IPS-18c (cell line): Measurements from ENCODE around the gene ARHGEF26.

Source experiments
- H3K4me3 ChIP-seq: 2 replicates; pipeline ENCODE4 v1.7.0; 2013; ENCODE audit warnings: low read depth, mild to moderate bottlenecking, low read length, moderate library complexity; ENCODE audit not compliant: insufficient read depth
- H3K9me3 ChIP-seq: one replicate; pipeline ENCODE4 v1.6.1; 2013; ENCODE audit warnings: mild to moderate bottlenecking, low read length, moderate library complexity; ENCODE audit not compliant: control insufficient read depth, insufficient read depth

Gene ARHGEF26

DNA sequence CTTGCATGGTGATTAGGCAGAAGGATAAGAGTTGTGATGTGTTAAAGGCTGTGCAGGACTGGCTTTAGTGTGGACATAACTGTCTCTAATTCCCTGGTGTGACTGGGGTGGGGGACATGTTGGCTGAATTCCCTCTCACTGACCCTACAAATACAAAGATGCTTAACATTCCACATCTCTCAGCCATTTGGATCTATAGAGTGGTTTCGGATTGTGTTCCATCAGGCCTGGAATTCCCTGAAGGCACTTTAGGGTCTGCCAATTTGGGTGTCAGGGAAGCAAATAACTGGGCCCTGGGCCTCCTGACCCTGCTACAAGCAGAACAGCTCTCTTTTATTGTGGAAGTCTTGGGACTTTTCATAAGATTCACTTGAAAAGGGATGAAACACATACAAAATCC lies 56.2 kb downstream of the ARHGEF26 start:
- no peaks in the 10 kb centered on the region for H3K9me3 ChIP-seq
- no peak overlapping the region for H3K4me3 ChIP-seq

DNA sequence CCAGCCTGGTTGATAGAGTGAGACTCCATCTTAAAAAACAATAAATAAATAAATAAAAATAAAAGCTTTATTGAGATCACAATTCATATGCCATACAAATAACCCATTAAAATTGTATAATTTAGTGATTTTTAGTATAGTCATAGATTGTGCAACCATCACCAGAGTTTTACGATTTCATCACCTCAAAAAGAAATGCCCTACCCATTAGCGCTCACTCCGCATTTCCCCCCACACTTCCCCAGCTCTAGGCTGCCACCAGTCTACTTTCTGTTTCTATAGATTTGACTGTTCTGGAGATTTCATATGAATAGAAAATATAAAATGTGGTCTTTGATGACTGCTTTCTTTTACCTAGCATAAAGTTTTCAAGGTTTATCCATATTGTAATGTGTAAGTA lies 57.0 kb downstream of the ARHGEF26 start:
- Histone ChIP-seq H3K9me3 (no peaks in the 10 kb centered on the region), H3K4me3 (no peak overlapping the region)

DNA sequence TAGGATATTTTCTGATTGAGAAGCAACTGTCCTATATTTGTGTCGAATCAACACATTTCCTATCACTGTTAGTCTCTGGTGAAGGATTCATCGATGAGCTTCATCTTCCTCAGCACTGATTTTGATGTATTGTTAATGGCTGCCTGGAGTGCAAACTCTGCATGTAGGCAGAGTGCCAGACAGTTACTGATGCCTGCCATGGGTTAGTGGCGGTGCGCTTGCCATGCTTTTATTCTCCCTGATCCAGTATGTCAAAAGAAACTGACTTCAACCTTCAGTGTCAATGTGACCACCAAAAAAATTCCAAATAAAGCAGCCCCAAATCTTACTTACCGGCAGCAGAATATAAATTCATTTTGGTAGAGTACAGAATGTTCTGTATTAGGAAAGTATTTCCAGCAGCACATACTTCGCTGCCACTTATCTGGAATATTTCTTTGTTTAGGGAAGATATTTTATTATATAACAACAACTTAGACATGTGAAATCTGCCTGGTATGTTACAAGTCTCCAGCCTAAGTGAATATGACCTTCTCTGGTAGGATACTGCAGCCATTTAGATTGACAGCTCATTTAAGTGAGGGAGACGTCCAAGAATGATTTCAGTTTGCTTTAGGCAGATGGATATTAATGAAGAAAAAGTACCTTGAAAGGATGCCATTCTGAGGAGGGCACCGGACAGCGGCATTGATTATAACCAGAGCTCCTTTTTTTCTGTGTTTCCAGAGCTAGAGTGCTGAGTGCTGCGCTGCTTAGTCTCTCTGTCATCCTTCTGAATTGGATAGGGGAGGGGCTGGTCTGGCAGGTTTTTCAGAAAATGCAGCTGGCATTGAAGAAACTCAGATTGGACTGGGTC lies 59.9 kb downstream of the ARHGEF26 start:
- Histone ChIP-seq H3K9me3 (no peaks in the 10 kb centered on the region), H3K4me3 (no peak overlapping the region)

DNA sequence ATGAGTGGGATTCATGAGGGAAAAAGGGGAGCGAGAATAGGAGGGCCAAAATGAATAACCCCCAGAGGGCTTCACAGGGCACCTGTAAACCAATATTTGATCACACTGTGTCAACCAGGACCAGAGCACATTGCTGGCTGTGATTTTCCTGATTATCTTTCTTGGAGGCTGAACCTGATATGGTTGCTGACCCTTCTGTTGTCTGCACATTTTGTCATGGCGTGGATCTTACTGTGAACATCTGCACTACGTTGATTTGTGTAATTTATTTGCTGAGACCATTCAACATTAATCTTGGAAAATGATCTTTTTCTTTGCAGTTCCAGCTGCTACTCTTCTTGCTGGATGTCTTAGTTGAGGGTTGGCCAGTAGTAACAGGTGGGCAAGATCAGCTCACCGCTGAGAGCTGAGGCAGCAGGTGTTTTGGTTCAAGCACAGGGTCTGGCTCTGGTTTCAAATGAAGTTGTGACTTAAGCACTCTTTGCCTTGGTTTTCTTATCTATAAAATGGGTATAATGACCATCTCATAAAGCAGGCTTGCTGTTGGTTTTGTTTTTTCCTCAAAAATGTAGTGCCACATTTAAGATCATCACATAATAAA lies 61.2 kb downstream of the ARHGEF26 start:
- H3K9me3 ChIP-seq, result no peaks in the 10 kb centered on the region
- H3K4me3 ChIP-seq, result no peak overlapping the region

DNA sequence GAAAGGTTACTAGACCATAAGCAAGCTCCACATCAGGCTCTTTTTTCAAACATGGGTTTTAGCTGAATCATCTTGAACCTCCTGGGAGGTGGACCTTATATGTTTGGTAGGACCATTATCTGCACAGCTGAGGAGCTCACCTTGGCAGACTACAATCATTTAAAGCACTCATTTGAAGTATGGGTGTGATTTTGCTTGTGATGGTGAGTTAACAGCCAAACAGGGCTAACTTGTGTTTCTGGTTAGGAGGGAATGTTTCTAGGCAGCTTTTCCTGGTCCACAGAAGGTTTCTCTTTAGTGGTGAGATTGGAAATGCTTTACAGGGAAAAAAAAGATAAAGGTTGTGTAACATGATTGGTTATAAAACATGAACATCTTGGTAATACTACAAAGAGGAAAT lies 61.8 kb downstream of the ARHGEF26 start:
- Histone ChIP-seq H3K4me3 (no peak overlapping the region), H3K9me3 (no peaks in the 10 kb centered on the region)

DNA sequence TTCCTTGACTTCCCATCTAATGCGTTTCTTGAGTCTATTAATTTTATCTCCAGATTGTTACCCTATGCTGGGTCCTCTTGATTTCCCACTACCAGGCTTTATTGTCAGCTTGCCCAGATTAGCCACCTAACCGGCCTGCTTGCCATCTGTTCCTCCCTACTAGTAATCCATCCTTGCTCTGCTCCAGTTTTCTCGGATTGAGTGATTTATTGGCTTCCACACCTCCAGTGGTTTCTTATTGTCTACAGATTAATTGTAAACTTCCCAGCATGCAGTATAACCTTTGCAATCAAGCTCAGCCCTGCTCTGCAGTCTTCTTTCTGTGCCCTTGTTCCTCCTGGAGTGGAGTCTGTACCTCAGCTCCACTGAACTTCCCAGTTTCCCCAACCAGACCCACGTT lies 63.4 kb downstream of the ARHGEF26 start:
- no peak overlapping the region for H3K4me3 ChIP-seq
- H3K9me3 ChIP-seq, result peaks cover 3% of the 10 kb centered on the region

DNA sequence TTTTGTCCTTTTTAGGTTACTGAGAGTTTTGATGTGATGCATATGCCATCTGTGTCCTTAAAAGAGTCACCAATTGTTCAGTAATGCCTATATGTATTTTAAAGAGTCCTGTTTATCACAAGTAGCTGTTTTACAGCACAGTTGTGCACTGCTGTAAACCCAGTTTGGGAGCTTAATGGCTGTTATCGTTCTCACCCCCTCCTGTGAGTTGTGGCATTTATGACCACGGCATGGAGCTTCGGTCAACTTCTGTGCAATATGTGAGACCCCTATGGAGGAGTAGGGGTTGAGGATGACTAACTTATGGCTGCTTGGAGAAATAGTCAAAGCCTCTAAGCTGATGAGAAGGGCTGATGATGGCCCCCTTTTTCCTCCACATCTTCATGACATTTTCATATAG lies 67.2 kb downstream of the ARHGEF26 start:
- Histone ChIP-seq H3K9me3 (peaks cover 3% of the 10 kb centered on the region), H3K4me3 (no peak overlapping the region)

DNA sequence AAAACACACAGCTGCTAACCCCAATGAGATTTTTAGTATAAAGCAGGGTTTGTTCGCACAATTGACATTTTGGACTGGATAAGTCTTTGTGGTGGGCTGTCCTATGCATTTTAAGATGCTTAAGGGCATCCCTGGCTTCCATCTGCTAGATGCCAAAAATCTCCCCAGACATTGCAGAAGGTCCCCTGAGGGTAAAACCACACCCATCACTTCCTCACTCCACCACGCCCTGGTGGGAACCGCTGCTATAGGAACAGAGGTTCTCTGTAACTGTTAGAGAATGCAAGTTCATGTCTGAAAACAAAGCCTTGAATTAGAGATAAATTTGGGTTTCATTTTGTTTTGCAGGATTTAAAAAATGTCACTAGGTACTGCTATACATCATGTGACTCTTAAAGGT lies 67.7 kb downstream of the ARHGEF26 start:
- H3K9me3 ChIP-seq, result peaks cover 3% of the 10 kb centered on the region
- no peak overlapping the region for H3K4me3 ChIP-seq

DNA sequence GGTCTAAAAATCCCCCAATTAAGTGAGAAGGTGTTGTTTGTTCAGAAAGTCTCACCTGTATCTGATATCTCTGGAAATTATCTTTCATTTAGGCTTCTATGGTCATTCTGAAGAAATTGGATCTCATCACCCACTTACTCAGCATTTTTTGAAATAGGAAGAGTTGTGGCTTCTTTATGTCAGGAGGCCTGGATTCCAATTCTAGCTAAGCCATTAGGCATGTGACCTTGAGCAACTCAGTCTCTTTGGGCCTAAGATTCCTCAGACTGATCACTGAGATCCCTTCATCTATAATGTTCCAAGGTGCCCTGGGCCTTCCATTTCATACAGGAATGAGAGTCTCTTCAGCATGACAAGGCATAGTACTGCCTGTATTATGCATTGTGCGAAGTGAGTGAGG lies 70.3 kb downstream of the ARHGEF26 start:
- no peak overlapping the region for H3K4me3 ChIP-seq

DNA sequence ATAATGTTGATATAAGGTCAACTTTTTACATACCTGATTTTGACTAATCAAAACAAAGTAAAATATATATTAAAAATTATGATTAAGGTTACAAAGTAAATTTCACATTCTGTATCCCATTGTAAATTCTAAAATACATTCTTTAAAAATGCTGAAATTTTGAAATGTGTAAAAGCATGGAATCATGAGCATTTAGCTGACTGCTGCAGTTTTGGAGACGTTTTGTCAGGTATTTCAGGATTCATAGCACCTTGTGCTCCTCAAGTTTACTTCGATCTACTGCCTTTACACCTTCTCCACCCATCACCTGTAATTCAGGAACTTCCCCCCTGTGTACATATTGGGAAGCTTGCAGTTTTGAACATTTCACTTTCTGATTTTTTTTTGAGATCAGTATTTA lies 71.0 kb downstream of the ARHGEF26 start:
- peaks cover 3% of the 10 kb centered on the region for H3K9me3 ChIP-seq
- H3K4me3 ChIP-seq, result no peak overlapping the region

More for the DNA sequence above, 70.3 kb downstream of the ARHGEF26 start:
- H3K9me3 ChIP-seq, result peaks cover 3% of the 10 kb centered on the region

DNA sequence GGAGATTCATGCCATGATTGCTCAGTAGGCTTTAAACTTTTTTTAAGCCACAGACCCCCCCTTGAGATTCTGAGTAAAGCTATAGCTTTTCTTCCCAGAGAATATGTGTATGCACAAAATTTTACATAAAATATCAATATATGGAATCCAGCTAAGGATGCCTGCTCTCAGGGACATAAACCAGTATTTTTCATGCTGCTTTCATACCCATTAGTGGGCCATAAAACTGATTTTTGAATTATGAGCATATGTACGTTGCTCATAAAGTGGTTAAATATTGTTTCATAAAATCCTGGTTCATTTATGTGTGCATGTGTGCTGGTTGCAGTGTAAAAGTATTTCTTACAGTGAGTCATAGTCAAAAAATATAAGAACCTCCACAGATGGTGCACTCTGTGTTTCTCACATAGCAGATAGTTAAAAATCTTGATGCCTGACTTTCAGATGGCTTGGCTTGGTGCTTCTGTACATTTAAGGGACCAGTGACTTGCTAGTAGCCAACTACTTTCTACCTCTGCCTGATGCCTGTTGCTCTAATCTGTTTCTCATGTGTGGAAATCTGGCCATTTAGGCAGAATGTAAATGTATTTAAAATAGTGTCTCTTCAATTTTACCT lies 71.9 kb downstream of the ARHGEF26 start:
- Histone ChIP-seq H3K4me3 (no peak overlapping the region), H3K9me3 (peaks cover 3% of the 10 kb centered on the region)

DNA sequence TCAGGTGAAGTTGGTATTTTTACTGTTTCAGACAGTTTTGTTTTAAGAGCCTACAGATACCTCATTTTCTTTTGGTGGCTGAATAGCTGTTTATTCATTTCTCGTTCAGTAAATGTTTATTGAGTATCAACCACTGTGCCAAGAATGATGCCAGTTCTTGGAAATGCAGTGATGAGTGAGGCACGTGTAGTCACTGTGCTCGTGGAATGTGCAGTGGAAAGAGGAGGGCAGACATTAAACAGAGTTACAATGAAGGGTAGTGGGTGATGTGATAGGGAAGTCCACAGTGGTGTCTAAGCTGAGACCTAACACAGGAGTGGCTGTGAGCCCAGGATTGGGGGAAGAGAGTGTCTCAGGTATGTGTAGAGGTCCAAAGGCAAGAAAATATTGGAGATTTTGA lies 73.7 kb downstream of the ARHGEF26 start:
- no peak overlapping the region for H3K4me3 ChIP-seq
- H3K9me3 ChIP-seq, result no peaks in the 10 kb centered on the region

DNA sequence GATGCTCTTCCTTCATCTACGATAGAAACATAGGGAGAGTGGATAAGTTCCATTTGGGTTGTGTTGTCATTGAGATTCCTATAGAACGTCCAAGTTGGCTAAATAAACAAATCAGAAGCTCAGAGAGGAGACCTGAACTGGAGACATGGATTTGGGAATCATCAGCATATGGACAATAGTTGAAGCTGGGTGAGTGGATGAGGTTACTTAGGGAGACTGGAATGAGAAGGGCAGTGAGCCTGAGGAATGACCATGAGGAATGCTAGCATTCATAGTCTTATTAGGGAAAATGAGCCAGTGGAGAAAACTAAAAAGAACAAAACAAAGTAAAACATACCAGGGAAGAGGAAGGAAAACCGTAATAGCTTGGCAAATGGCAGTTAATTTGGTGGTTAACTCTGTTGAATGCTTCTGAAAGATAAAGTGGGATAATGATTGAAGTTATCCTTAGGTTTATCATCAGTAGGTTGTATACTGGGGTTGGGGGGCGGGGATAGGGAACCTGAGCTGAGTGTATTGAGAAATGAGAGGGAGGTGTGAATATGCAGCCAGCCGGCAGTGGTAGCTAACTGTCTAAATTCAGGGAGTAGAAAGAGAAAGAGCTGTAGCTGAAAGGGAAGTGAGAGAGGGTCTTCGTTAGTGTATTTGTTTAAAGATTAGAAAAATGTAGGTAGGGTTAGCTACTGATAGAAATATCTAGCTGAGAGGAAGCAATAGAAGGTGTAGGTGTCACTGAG lies 74.6 kb downstream of the ARHGEF26 start:
- H3K9me3 ChIP-seq, result no peaks in the 10 kb centered on the region

DNA sequence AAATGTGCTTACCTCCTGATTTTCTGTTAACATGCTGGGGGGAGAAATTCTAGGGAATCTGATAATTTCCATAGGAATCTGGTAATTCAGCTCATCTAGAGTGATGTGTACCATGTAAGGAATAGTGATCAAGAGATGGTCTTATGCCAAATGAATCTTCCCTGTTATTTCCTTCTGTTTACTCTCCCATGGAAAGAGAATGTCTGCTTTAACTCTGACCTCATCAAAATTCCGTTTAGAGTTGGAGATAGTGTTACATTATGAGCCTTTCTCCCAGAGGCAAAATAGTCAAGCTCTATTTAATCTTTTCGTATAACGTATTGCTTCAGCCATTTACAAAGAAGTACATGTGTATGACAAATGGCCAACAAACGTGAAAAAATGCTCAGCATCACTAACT lies 76.6 kb downstream of the ARHGEF26 start:
- H3K4me3 ChIP-seq, result no peak overlapping the region
- no peaks in the 10 kb centered on the region for H3K9me3 ChIP-seq

More for the DNA sequence above, 74.6 kb downstream of the ARHGEF26 start:
- no peak overlapping the region for H3K4me3 ChIP-seq

DNA sequence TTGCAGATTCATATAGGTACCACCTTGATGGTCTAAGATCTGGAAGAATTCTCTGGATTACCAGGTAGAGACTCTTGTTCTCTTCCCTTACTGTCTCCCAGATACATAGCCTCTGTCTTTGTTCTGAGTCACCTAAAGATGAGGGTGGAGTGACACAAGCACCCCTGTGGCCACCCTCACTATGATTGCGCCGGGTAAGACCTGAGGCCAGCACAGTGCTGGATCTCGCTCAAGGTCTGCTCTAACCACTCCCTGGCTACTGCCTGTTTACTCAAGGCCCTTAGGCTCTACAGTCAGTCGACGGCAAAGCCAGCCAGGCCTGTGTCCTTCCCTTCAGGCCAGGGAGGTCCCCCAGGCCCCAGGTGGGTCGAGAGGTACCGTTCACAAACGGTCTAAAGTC lies 88.3 kb downstream of the ARHGEF26 start:
- Histone ChIP-seq H3K4me3 (no peak overlapping the region), H3K9me3 (no peaks in the 10 kb centered on the region)

DNA sequence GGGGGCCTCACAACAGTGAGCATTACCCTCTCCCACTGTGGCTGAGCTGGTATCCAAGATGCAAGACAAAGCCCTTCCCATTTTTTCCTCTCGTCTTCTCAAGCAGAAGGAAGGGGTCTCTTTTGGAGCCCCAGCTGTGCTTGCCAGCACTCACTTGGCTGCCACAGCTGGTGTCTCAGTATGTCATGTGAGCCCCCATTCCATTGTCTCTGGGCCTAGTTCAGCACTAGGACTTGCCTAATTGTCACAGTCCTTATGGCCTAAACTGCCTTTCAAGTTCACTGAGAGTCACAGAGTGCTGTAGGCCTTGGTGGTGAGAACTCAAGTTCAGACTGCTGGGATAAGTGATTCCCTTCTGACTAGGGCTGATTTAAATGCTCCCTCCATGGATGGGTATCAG lies 89.8 kb downstream of the ARHGEF26 start:
- no peaks in the 10 kb centered on the region for H3K9me3 ChIP-seq
- H3K4me3 ChIP-seq, result no peak overlapping the region

DNA sequence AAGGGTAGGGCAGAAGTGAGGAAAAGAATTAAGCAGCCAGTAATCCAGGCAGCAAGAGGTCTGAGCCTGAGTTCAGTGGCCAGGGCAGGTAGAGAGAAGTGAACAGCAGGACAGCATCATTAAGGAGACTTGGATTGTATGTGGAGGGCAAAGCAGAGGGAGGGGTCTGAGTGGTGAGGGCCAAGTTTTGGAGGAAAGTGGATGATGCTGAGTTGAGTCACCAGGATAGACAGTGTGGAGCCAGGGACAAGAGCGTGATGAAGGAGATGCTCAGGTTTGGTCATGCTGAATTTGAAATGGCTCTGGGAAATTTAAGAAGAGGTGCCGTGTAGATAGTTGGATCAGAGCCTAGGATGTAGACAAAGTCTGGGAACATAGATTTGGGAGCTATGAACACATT lies 93.1 kb downstream of the ARHGEF26 start:
- no peak overlapping the region for H3K4me3 ChIP-seq
- no peaks in the 10 kb centered on the region for H3K9me3 ChIP-seq

DNA sequence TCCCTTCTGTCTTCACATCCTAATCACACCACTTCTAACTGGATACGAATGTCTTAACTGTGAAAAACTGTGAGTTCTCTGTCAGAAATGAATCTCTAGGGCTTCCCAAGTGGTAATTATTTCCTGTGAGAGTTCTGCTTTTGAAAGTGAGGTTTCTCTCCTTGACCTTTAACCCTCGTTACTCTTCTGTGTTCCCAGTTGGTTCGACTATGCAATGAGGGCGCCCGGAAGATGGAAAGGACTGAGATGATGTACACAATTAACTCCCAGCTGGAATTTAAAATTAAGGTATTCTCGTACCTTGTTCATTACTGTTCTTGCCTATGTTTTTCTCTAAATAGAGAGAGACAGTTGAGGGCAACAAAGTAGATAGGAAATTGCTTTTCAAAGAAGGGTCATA lies 96.5 kb downstream of the ARHGEF26 start:
- H3K4me3 ChIP-seq, result no peak overlapping the region

More for the DNA sequence above, 96.5 kb downstream of the ARHGEF26 start:
- H3K9me3 ChIP-seq, result no peaks in the 10 kb centered on the region
